Measurements from ENCODE around the gene RAMP1. TPM values are rescaled to one million over a fixed set of nuclear protein-coding genes. Genes with fewer than 3 reads are reported as not detected.
"Not testable (repeated sequence)": the region's sequence is repeated elsewhere in the genome, so short reads cannot be mapped to it uniquely, and the experiment has no call there.

Gene RAMP1
- total RNA-seq, 1 donor from 2014 or later, result 215 TPM

- DNase-seq (ENCODE audit: low spot score), result not testable (repeated sequence)
Measured at GRCh38 chr2:237951354-237951753, 91.9 kb downstream of the RAMP1 start.

GRCh38 chr2:237951878-237952277 is 92.5 kb downstream of the RAMP1 start:
- DNase-seq (ENCODE audit: low spot score), result no peak

- no peak for DNase-seq (ENCODE audit: low spot score)
Measured at GRCh38 chr2:237952851-237953250, 93.4 kb downstream of the RAMP1 start.

- no peak for DNase-seq (ENCODE audit: low spot score)
Measured at GRCh38 chr2:237955640-237956401, 96.4 kb downstream of the RAMP1 start.

- no peak for DNase-seq (ENCODE audit: low spot score)
Measured at GRCh38 chr2:237956402-237956736, 96.9 kb downstream of the RAMP1 start.

- DNase-seq (ENCODE audit: low spot score), result no peak
Measured at GRCh38 chr2:237961637-237962036, 102.2 kb downstream of the RAMP1 start.

Other genes with a start within 250 kb of the RAMP1 start
- gene LRRFIP1, start 232.0 kb upstream of the RAMP1 start, total RNA-seq, result 104 TPM
- gene RBM44, start 60.8 kb upstream of the RAMP1 start, total RNA-seq, result 0.55 TPM
- gene UBE2F, start 107.4 kb downstream of the RAMP1 start, total RNA-seq, result 48.5 TPM
- 29.1 TPM for gene SCLY, start 201.4 kb downstream of the RAMP1 start, total RNA-seq
- gene ESPNL, start 240.7 kb downstream of the RAMP1 start, total RNA-seq, result 0.49 TPM